Transverse colon (tissue), 4 donors: Measurements from ENCODE around the gene NPAS3. TPM values are rescaled to one million over a fixed set of nuclear protein-coding genes. Genes with fewer than 3 reads are reported as not detected.

Source experiments
- DNase-seq: peaks from one replicate; pipeline ENCODE4 v3.0.0-alpha.2; 2019
- H3K27ac ChIP-seq, 4 donors: fragments of 200-600 bp; sonication (generic); 2 replicates each; pipeline ENCODE4 v1.5.1; 2016 to 2018; ENCODE audit warnings: inconsistent platforms in 4 of 4
- H3K27me3 ChIP-seq: fragments of 200-600 bp; sonication (generic); 2 replicates; pipeline ENCODE4 v1.5.1; 2017; ENCODE audit warnings: inconsistent platforms
- H3K36me3 ChIP-seq, 4 donors: fragments of 200-600 bp; sonication (generic); 2 replicates each; pipeline ENCODE4 v1.5.1; 2017 to 2019; ENCODE audit warnings: inconsistent platforms in 4 of 4
- H3K4me1 ChIP-seq, 4 donors: fragments of 200-600 bp; sonication (generic); 2 replicates each; pipeline ENCODE4 v1.5.1; 2017 to 2020; ENCODE audit warnings: inconsistent platforms in 4 of 4
- H3K4me3 ChIP-seq, 4 donors: fragments of 200-600 bp; sonication (generic); 1 replicate in 1 of 4; 2 replicates in 3 of 4; pipeline versions ENCODE4 v1.5.1 to v1.6.1; 2017 to 2019; ENCODE audit warnings: inconsistent platforms in 4 of 4
- H3K9me3 ChIP-seq, 2 donors: fragments of 200-600 bp; sonication (generic); 2 replicates each; pipeline ENCODE4 v1.5.1; 2017 to 2019; ENCODE audit warnings: inconsistent platforms in 2 of 2
- EP300 ChIP-seq: sonication (generic); formaldehyde crosslinking; IDR thresholded peaks from one replicate; pipeline ENCODE4 v1.6.1; 2017; ENCODE audit warnings: antibody characterized with exemption, low read depth
- POLR2A ChIP-seq: fragments of 450-650 bp; IDR thresholded peaks from one replicate; pipeline ENCODE4 v1.6.1; 2016; ENCODE audit warnings: antibody characterized with exemption, mild to moderate bottlenecking, moderate library complexity
- POLR2AphosphoS5 ChIP-seq, 3 donors: sonication (generic); formaldehyde crosslinking; IDR thresholded peaks; one replicate each; pipeline ENCODE4 v1.6.1; 2016; ENCODE audit warnings: antibody characterized with exemption in 3 of 3
- WGBS, 2 donors: methylation state at CpG; one replicate each; pipeline ENCODE4 v1.1.5; 2018; ENCODE audit warnings: low coverage in 1 of 2; 5-methylcytosine and 5-hydroxymethylcytosine counted together
- in situ Hi-C, 4 donors: fragments of 200-750 bp; cut with MboI; loops; one replicate each; pipeline versions ENCODE4 v1.15.0 to v1.15.1; 2017; ENCODE audit warnings: low sequenced_read_pairs in 3 of 4, low pct_ligation_motif_present in 1 of 4, low pct_unique_long_range_greater_than_20kb in 1 of 4
- intact Hi-C: fragments of 100-400 bp; cut with DNase I; formaldehyde crosslinking; loops from one replicate; pipeline ENCODE4 v1.15.1; 2023; ENCODE audit warnings: low total_unique reads
- total RNA-seq, 4 donors: library from RNA; depleted of rRNA; stranded (reverse); fragments of >200 nt; gene quantifications; one replicate each; pipeline ENCODE4 v1.1.0, GENCODE V29; 2016
- TF ChIP-seq, protein P1 (sequence below), 5 experiments: fragments of 200-600 bp in 3 of 5; fragments of 450-650 bp in 2 of 5; sonication (generic) in 3 of 5; IDR thresholded peaks; 1 replicate in 2 of 5; 2 replicates in 3 of 5; pipeline ENCODE4 v1.5.1; 2016 to 2017; ENCODE audit warnings: antibody characterized with exemption in 5 of 5, inconsistent platforms in 3 of 5, mild to moderate bottlenecking in 2 of 5, moderate library complexity in 1 of 5

NPAS3 gene
- total RNA-seq, 4 donors from 2014 or later = 0.96 to 6.4 (median 1.8) TPM

DNA sequence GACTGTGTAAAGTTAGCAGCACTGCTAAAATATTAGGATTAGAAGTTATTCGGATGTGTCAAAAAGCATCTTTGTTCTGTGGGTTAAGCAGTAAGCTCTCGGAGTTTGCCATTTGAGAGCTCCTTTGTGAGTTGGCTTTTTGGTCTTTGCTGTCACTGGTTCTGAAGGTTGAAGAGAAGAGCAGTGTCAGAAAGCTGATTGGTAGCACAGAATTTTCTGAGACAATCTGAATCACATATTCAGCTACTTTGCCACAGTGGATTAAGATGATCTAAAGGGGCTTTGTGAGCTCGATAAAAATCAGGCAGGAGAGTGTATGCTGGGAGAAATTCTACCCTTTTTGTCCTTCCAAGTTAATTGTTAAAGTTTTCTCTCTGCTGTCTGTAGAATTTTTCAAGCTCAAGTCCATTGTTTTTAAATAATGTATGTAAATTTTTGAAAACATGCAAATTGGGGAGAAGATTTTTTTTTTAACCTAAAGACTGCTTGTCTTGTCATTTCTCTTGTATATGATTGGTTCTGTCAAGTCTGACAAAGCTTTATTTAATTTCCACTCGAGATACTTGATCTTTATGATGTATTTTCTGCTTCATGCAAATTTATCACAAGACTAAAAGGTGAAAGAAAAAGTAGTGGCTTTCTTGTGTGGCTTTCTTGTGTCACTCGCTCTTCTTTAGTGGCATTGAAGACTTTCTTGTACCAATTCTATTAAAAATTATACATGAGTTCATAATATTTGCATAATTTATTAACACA lies 704.9 kb downstream of the NPAS3 start:
- Histone ChIP-seq H3K27ac (no peak overlapping the region), H3K9me3 (no peaks in the 10 kb centered on the region), H3K36me3 (no peaks in the 10 kb centered on the region), H3K4me1 (no peaks in the 10 kb centered on the region), H3K4me3 (no peak overlapping the region), H3K27me3 (no peaks in the 10 kb centered on the region)
- whole genome bisulfite sequencing, 2 donors = 78 to 80% methylated on average over 3 to 5 of the region's 5 CpGs
- in situ Hi-C loops (no loop called here), intact Hi-C loops (no loop called here)
- TF ChIP-seq, protein P1, sequence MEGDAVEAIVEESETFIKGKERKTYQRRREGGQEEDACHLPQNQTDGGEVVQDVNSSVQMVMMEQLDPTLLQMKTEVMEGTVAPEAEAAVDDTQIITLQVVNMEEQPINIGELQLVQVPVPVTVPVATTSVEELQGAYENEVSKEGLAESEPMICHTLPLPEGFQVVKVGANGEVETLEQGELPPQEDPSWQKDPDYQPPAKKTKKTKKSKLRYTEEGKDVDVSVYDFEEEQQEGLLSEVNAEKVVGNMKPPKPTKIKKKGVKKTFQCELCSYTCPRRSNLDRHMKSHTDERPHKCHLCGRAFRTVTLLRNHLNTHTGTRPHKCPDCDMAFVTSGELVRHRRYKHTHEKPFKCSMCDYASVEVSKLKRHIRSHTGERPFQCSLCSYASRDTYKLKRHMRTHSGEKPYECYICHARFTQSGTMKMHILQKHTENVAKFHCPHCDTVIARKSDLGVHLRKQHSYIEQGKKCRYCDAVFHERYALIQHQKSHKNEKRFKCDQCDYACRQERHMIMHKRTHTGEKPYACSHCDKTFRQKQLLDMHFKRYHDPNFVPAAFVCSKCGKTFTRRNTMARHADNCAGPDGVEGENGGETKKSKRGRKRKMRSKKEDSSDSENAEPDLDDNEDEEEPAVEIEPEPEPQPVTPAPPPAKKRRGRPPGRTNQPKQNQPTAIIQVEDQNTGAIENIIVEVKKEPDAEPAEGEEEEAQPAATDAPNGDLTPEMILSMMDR (IDR thresholded peaks at IDR 0.05) = no peak
- TF ChIP-seq POLR2A (no peak), POLR2AphosphoS5 (IDR thresholded peaks at IDR 0.05) (no peak)
- DNase-seq = no peak

DNA sequence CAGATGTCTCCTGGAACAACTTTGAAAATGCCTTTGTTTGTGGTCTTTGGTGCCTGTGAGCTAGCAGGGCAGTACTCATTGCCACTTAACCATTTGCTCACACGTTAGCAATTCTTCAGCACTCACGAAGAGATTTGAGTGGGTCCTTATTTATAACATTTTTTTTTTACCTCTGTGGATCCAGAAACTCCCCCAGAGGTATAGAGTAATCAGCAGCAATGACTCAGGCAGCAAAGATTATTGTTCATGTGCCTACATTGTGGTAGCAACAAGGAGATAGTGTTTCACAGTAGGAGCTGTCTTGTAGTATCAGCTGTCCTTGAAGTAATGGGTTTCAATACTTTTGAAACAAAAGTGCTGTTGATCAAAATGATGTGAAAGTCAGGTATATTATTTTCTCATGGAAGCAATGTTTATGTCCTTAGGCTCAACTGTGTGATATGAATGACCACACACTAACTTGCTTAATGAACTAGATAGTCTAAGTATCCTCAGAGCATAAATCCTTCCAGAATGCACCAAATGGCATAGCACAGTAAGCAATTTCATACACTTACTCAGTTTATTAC lies 708.1 kb downstream of the NPAS3 start:
- in situ Hi-C loops = no loop called here

DNA sequence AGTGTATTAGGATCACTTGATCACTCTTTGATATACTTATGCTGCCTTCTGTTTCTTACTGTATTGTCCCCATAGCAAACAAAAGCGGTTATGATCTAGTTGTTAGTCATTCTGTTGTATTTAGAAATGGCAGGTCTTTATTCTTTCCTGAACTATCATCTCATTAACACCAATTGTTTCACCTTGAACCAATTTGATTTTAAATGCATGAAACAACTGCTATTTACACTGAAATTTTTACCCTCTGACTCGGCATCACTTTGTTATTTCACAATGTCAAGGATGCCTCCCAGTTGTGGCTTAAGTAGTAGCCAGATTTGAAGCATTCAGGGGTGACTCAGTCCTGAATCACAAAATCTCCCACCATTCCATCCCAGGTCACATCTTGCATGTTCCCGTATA lies 708.7 kb downstream of the NPAS3 start:
- intact Hi-C loops = no loop called here
- in situ Hi-C loops = no loop called here
- no peaks in the 10 kb centered on the region for H3K36me3 ChIP-seq
- H3K4me3 ChIP-seq = no peak overlapping the region
- H3K9me3 ChIP-seq = no peaks in the 10 kb centered on the region
- H3K4me1 ChIP-seq = no peaks in the 10 kb centered on the region
- H3K27ac ChIP-seq = no peak overlapping the region
- DNase-seq = no peak
- no peaks in the 10 kb centered on the region for H3K27me3 ChIP-seq
- 70 to 93% methylated on average over 3 of the region's 3 CpGs for WGBS, 2 donors
- TF ChIP-seq EP300 = no peak
- no peak for TF ChIP-seq POLR2AphosphoS5 (IDR thresholded peaks at IDR 0.05)
- no peak for TF ChIP-seq POLR2A
- TF ChIP-seq, protein P1 (IDR thresholded peaks at IDR 0.05) = no peak

More for the DNA sequence above, 708.1 kb downstream of the NPAS3 start:
- DNase-seq = no peak
- H3K36me3 ChIP-seq = no peaks in the 10 kb centered on the region
- H3K27me3 ChIP-seq = no peaks in the 10 kb centered on the region
- intact Hi-C loops = no loop called here
- no peak overlapping the region for H3K4me3 ChIP-seq
- no peak for TF ChIP-seq EP300
- TF ChIP-seq, protein P1 (IDR thresholded peaks at IDR 0.05) = no peak
- no peak for TF ChIP-seq POLR2AphosphoS5 (IDR thresholded peaks at IDR 0.05)
- TF ChIP-seq POLR2A = no peak
- WGBS, 2 donors = 82 to 85% methylated on average over 2 of the region's 2 CpGs
- H3K4me1 ChIP-seq = no peaks in the 10 kb centered on the region
- no peak overlapping the region for H3K27ac ChIP-seq
- H3K9me3 ChIP-seq = no peaks in the 10 kb centered on the region

DNA sequence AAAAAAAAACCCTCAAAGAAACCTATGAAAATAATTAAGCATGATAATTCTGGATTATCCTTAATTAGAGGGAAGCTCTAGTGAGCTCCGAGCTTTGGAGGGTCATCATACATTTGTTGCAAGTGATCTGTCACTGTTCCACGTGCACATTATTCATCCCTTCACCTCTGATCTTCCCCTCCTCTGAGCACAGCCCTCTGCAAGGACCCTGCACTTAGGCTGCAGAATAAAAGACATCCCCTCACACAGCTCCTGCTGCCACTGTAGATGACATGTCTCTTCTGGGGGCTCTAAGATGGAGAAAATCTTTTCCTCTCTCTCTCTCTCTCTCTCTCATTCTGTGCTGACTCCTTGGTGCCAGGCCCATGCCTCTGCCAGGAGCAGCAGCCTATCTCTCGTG lies 711.8 kb downstream of the NPAS3 start:
- Histone ChIP-seq H3K27ac (no peak overlapping the region), H3K4me1 (no peaks in the 10 kb centered on the region), H3K27me3 (no peaks in the 10 kb centered on the region), H3K9me3 (no peaks in the 10 kb centered on the region), H3K4me3 (no peak overlapping the region), H3K36me3 (no peaks in the 10 kb centered on the region)
- 33 to 70% methylated on average over 1 to 3 of the region's 3 CpGs for WGBS, 2 donors
- DNase-seq = no peak
- intact Hi-C loops = no loop called here
- in situ Hi-C loops = no loop called here
- TF ChIP-seq, protein P1 (IDR thresholded peaks at IDR 0.05) = no peak
- TF ChIP-seq POLR2A (no peak), EP300 (no peak), POLR2AphosphoS5 (IDR thresholded peaks at IDR 0.05) (no peak)
